GM19455 (cell line): ENCODE data around the gene IFNG.

Experiments used
- ATAC-seq: cut with Tn5 transposase; IDR thresholded peaks from one replicate; pipeline ENCODE4 v1.9.1; 2021; ENCODE audit not compliant: unreplicated experiment

Gene IFNG

DNA sequence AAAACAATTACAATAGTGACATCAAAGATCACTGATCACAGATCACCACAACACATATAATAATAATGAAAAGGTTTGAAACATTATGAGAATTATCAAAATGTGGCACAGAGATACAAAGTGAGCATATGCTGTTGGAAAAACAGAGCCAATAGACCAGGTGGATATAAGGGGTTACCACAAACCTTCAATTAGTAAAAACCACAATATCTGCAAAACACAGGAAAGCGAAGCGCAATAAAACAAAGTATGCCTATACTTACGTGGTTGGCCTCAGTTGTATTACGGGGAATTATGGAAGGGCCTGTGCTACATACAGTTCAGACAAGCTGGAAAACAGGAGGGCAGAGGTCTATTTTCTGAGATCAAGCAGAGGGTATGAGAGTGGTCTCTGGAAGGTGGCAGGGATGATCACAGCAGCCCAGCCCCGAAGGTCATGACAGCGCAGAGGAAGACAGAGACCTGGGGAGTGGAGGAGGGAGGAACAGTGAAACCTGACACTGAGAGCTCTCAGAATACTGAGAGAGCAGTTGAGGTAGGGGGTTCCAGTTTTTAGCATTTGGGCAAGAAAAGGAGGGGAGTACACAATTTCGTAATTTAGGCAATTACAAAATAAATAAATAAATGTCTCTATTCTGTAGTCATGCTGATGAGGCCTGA is 41.3 kb downstream of the IFNG start:
- no peak for ATAC-seq

DNA sequence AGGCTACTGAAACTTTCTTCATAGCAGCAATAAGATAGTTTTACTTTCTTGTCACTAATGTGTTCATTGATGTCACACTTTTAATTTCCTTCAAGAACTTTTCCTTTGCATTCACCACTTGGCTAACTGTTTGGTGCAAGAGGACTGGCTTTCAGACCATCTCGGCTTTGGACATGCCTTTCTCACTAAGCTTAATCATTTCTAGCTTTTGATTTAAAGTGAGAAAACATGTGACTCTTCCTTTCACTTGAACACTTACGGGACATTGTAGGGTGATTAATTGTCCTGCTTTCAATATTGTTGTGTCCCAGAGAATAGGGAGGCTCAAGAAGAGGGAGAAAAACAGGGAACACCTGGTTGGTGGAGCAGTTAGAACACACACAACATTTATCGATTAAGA is 41.9 kb downstream of the IFNG start:
- no peak for ATAC-seq

GRCh38 chr12:68115281-68115680 is 44.3 kb downstream of the IFNG start:
- no peak for ATAC-seq

DNA sequence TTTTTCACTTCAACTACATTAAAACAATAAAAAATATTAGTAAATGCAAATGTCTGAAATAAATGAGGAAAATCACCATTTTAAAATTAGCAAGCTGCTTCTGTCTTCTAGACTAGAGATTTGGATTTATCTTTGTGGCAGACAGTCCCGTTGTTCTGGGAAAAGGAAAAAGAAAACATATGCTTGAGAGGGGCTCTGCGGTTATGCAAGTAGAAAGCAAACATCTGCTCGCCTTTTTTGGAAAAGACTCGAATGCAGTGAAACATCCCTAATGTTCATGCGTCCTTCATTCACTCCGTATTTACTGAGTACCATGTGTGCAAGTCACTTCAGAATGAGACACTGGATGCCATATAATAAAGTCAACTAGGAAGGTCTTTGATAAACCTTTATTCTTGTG is 44.9 kb downstream of the IFNG start:
- no peak for ATAC-seq

- ATAC-seq, result no peak
Measured at GRCh38 chr12:68113644-68114043, 45.9 kb downstream of the IFNG start.

- no peak for ATAC-seq
Measured at GRCh38 chr12:68111995-68112394, 47.5 kb downstream of the IFNG start.

GRCh38 chr12:68109444-68110217 is 49.9 kb downstream of the IFNG start:
- ATAC-seq, result no peak

- no peak for ATAC-seq
Measured at GRCh38 chr12:68109001-68109400, 50.5 kb downstream of the IFNG start.

- ATAC-seq, result no peak
Measured at GRCh38 chr12:68106660-68107059, 52.9 kb downstream of the IFNG start.

GRCh38 chr12:68106160-68106559 is 53.4 kb downstream of the IFNG start:
- ATAC-seq, result no peak
